Left ventricle myocardium inferior (tissue), 1 donor: Measurements from ENCODE around the gene TULP4. TPM values are rescaled to one million over a fixed set of nuclear protein-coding genes. Genes with fewer than 3 reads are reported as not detected.

Experiments used
- DNase-seq: peaks from one replicate; pipeline ENCODE4 v3.0.0-alpha.2; 2020
- H3K27ac ChIP-seq: fragments of 200-600 bp; replicated peaks from 2 replicates; pipeline ENCODE4 v1.8.0; 2021
- H3K27me3 ChIP-seq: fragments of 200-600 bp; 2 replicates; pipeline ENCODE4 v1.8.0; 2021; ENCODE audit warnings: low read depth
- H3K36me3 ChIP-seq: fragments of 200-600 bp; 2 replicates; pipeline ENCODE4 v1.8.0; 2021
- H3K4me1 ChIP-seq: fragments of 200-600 bp; 2 replicates; pipeline ENCODE4 v1.8.0; 2021
- H3K4me3 ChIP-seq: fragments of 200-600 bp; 2 replicates; pipeline ENCODE4 v1.8.0; 2021; ENCODE audit warnings: mild to moderate bottlenecking, moderate library complexity
- H3K9me3 ChIP-seq: fragments of 200-600 bp; replicated peaks from 2 replicates; pipeline ENCODE4 v1.8.0; 2021
- CTCF ChIP-seq: fragments of 200-600 bp; IDR thresholded peaks from 2 replicates; pipeline ENCODE4 v1.8.0; 2021; ENCODE audit warnings: antibody characterized with exemption, mild to moderate bottlenecking, borderline replicate concordance
- intact Hi-C: fragments of 100-400 bp; cut with micrococcal nuclease; formaldehyde crosslinking; loops from one replicate; pipeline ENCODE4 v1.11.0; 2022
- total RNA-seq: library from RNA; stranded (reverse); fragmentation: NEBNext Ultra II Directional; extraction: Animal tissue kit (Norgen Biotek cat#: 25700); gene quantifications from one replicate; pipeline ENCODE4 v1.2.1, GENCODE V29; 2021
- donor health status: DM: no; HTN: yes; CAD: no; lungs with severe emphysema.

Gene TULP4
- total RNA-seq, 1 donor from 2014 or later, result 111 TPM

- Histone ChIP-seq H3K9me3 (no peaks in the 10 kb centered on the region), H3K4me1 (no peaks in the 10 kb centered on the region), H3K4me3 (no peak overlapping the region), H3K36me3 (no peaks in the 10 kb centered on the region), H3K27ac (no peak overlapping the region), H3K27me3 (no peaks in the 10 kb centered on the region)
- DNase-seq, result no peak
- intact Hi-C loops, result no loop called here
- no peak for TF ChIP-seq CTCF
These were observed 70.8 kb downstream of the TULP4 start for GRCh38 chr6:158383057-158383456.

- TF ChIP-seq CTCF, result no peak
- H3K4me1 ChIP-seq, result no peaks in the 10 kb centered on the region
- H3K4me3 ChIP-seq, result no peak overlapping the region
- no peak overlapping the region for H3K27ac ChIP-seq
- intact Hi-C loops, result no loop called here
- no peaks in the 10 kb centered on the region for H3K9me3 ChIP-seq
- no peaks in the 10 kb centered on the region for H3K27me3 ChIP-seq
- no peak for DNase-seq
- no peaks in the 10 kb centered on the region for H3K36me3 ChIP-seq
These were observed 71.3 kb downstream of the TULP4 start for GRCh38 chr6:158383542-158383941.

- Histone ChIP-seq H3K4me1 (no peaks in the 10 kb centered on the region), H3K27ac (no peak overlapping the region), H3K36me3 (no peaks in the 10 kb centered on the region), H3K4me3 (no peak overlapping the region), H3K27me3 (no peaks in the 10 kb centered on the region), H3K9me3 (no peaks in the 10 kb centered on the region)
- intact Hi-C loops, result no loop called here
- no peak for TF ChIP-seq CTCF
- DNase-seq, result no peak
These were observed 72.4 kb downstream of the TULP4 start for GRCh38 chr6:158384671-158385110.

- Histone ChIP-seq H3K4me3 (no peak overlapping the region), H3K27me3 (no peaks in the 10 kb centered on the region), H3K36me3 (no peaks in the 10 kb centered on the region), H3K9me3 (no peaks in the 10 kb centered on the region), H3K4me1 (no peaks in the 10 kb centered on the region), H3K27ac (no peak overlapping the region)
- intact Hi-C loops, result no loop called here
- no peak for TF ChIP-seq CTCF
- DNase-seq, result no peak
These were observed 74.8 kb downstream of the TULP4 start for GRCh38 chr6:158387036-158387435.

- no peaks in the 10 kb centered on the region for H3K36me3 ChIP-seq
- H3K27me3 ChIP-seq, result no peaks in the 10 kb centered on the region
- no peaks in the 10 kb centered on the region for H3K4me1 ChIP-seq
- intact Hi-C loops, result no loop called here
- H3K9me3 ChIP-seq, result no peaks in the 10 kb centered on the region
- H3K4me3 ChIP-seq, result no peak overlapping the region
- H3K27ac ChIP-seq, result no peak overlapping the region
- DNase-seq, result no peak
- no peak for TF ChIP-seq CTCF
These were observed 75.3 kb downstream of the TULP4 start for GRCh38 chr6:158387578-158387977.

- no peak overlapping the region for H3K4me3 ChIP-seq
- intact Hi-C loops, result no loop called here
- H3K9me3 ChIP-seq, result peaks cover 5% of the 10 kb centered on the region
- no peaks in the 10 kb centered on the region for H3K27me3 ChIP-seq
- H3K4me1 ChIP-seq, result no peaks in the 10 kb centered on the region
- H3K27ac ChIP-seq, result no peak overlapping the region
- DNase-seq, result no peak
- no peak for TF ChIP-seq CTCF
- no peaks in the 10 kb centered on the region for H3K36me3 ChIP-seq
These were observed 76.5 kb downstream of the TULP4 start for GRCh38 chr6:158388727-158389126.
